HG02763 (cell line): ENCODE data around the gene VRK2.
A peak's percentile ranks its signal among the peaks of the same experiment; 100 is the strongest.
"Not testable (repeated sequence)": the region's sequence is repeated elsewhere in the genome, so short reads cannot be mapped to it uniquely, and the experiment has no call there.

ENCODE experiments used
- ATAC-seq: cut with Tn5 transposase; IDR thresholded peaks from one replicate; pipeline ENCODE4 v1.9.1; 2021; ENCODE audit warnings: mild to moderate bottlenecking, moderate library complexity; ENCODE audit not compliant: unreplicated experiment

The VRK2 gene

GRCh38 chr2:58052978-58053377 lies 6.4 kb downstream of the VRK2 start:
- ATAC-seq: no peak

- ATAC-seq: no peak
Observed at GRCh38 chr2:58054264-58054663, 7.7 kb downstream of the VRK2 start.

GRCh38 chr2:58055033-58055786 lies 8.6 kb downstream of the VRK2 start:
- ATAC-seq: no peak

GRCh38 chr2:58056192-58056916 lies 9.7 kb downstream of the VRK2 start:
- no peak for ATAC-seq

- no peak for ATAC-seq
Observed at GRCh38 chr2:58057707-58058530, 11.3 kb downstream of the VRK2 start.

GRCh38 chr2:58063641-58064040 lies 17.0 kb downstream of the VRK2 start:
- ATAC-seq: no peak

- no peak for ATAC-seq
Observed at GRCh38 chr2:58064086-58064485, 17.5 kb downstream of the VRK2 start.

- no peak for ATAC-seq
Observed at GRCh38 chr2:58065248-58065647, 18.6 kb downstream of the VRK2 start.

GRCh38 chr2:58067001-58067400 lies 20.4 kb downstream of the VRK2 start:
- peak; percentile 20 for ATAC-seq

GRCh38 chr2:58070765-58071164 lies 24.2 kb downstream of the VRK2 start:
- ATAC-seq: no peak

- ATAC-seq: no peak
Observed at GRCh38 chr2:58072102-58072501, 25.5 kb downstream of the VRK2 start.

- no peak for ATAC-seq
Observed at GRCh38 chr2:58073008-58073407, 26.4 kb downstream of the VRK2 start.

- no peak for ATAC-seq
Observed at GRCh38 chr2:58073751-58074150, 27.1 kb downstream of the VRK2 start.

GRCh38 chr2:58081000-58081399 lies 34.4 kb downstream of the VRK2 start:
- ATAC-seq: no peak

- no peak for ATAC-seq
Observed at GRCh38 chr2:58089081-58089480, 42.5 kb downstream of the VRK2 start.

- ATAC-seq: not testable (repeated sequence)
Observed at GRCh38 chr2:58092772-58093171, 46.2 kb downstream of the VRK2 start.

GRCh38 chr2:58097025-58097424 lies 50.4 kb downstream of the VRK2 start:
- no peak for ATAC-seq

GRCh38 chr2:58098254-58099095 lies 51.9 kb downstream of the VRK2 start:
- no peak for ATAC-seq

- ATAC-seq: no peak
Observed at GRCh38 chr2:58099096-58099769, 52.6 kb downstream of the VRK2 start.

GRCh38 chr2:58101500-58101899 lies 54.9 kb downstream of the VRK2 start:
- ATAC-seq: no peak
